WTC11 (cell line): ENCODE measurements around the gene DOHH. TPM values are rescaled to one million over a fixed set of nuclear protein-coding genes. Genes with fewer than 3 reads are reported as not detected.

Source experiments
- ATAC-seq: fragments of 200-7000 bp; cut with Tn5 transposase; 2 replicates; pipeline ENCODE4 v1.10.0; 2021; ENCODE audit warnings: mild to moderate bottlenecking, moderate library complexity
- CTCF ChIA-PET: fragments of 300-600 bp; sonication (Branson Sonifier 250); formaldehyde crosslinking; loops from one replicate; lab custom pipeline; 2021; ENCODE audit warnings: antibody characterized with exemption; lab: Charles Lee
- POLR2A ChIA-PET: fragments of 350-600 bp; sonication (Branson Sonifier 250); formaldehyde crosslinking; loops from one replicate; lab custom pipeline; 2021; ENCODE audit warnings: antibody characterized with exemption; lab: Charles Lee
- DNase-seq: peaks from one replicate; pipeline ENCODE4 v3.0.0; 2021; ENCODE audit warnings: low spot score
- H3K27ac Mint-ChIP-seq: 2 replicates; pipeline ENCODE4 v1.8.0; 2021; ENCODE audit warnings: mixed read lengths
- H3K27me3 Mint-ChIP-seq: 2 replicates; pipeline ENCODE4 v1.8.0; 2021; ENCODE audit warnings: low read depth, mild to moderate bottlenecking, moderate library complexity, mixed read lengths
- H3K36me3 Mint-ChIP-seq: 2 replicates; pipeline ENCODE4 v1.8.0; 2021; ENCODE audit warnings: mixed read lengths
- H3K4me1 Mint-ChIP-seq: 2 replicates; pipeline ENCODE4 v1.8.0; 2022; ENCODE audit warnings: mixed read lengths
- H3K4me3 Mint-ChIP-seq: 2 replicates; pipeline ENCODE4 v1.8.0; 2021; ENCODE audit warnings: mild to moderate bottlenecking, moderate library complexity, mixed read lengths
- H3K9me3 Mint-ChIP-seq: 2 replicates; pipeline ENCODE4 v1.8.0; 2021; ENCODE audit warnings: mixed read lengths
- FOXK1 ChIP-seq: sonication (generic); formaldehyde crosslinking; IDR thresholded peaks from 2 replicates; pipeline ENCODE4 v1.8.0; 2022; ENCODE audit warnings: mild to moderate bottlenecking, moderate library complexity, missing genetic modification reagents
- JUN ChIP-seq: sonication (generic); formaldehyde crosslinking; IDR thresholded peaks from 2 replicates; pipeline ENCODE4 v1.8.0; 2023; ENCODE audit warnings: mild to moderate bottlenecking, missing genetic modification reagents
- MYBL2 ChIP-seq: sonication (generic); formaldehyde crosslinking; IDR thresholded peaks from 2 replicates; pipeline ENCODE4 v1.8.1; 2023; ENCODE audit warnings: mild to moderate bottlenecking, moderate library complexity, missing genetic modification reagents
- NFATC4 ChIP-seq: fragments of 250-450 bp; sonication (Bioruptor Pico); IDR thresholded peaks from 2 replicates; pipeline ENCODE4 v1.9.0; 2021; ENCODE audit warnings: mild to moderate bottlenecking
- RELA ChIP-seq: sonication (generic); formaldehyde crosslinking; IDR thresholded peaks from 2 replicates; pipeline ENCODE4 v1.8.1; 2022; ENCODE audit warnings: missing genetic modification reagents, mild to moderate bottlenecking, borderline replicate concordance
- SMAD4 ChIP-seq: sonication (generic); formaldehyde crosslinking; IDR thresholded peaks from 2 replicates; pipeline ENCODE4 v1.8.0; 2022; ENCODE audit warnings: mild to moderate bottlenecking, missing genetic modification reagents
- SOX15 ChIP-seq: fragments of 250-450 bp; sonication (Bioruptor Pico); IDR thresholded peaks from 2 replicates; pipeline ENCODE4 v1.9.0; 2021; ENCODE audit warnings: mild to moderate bottlenecking
- TCF7 ChIP-seq: sonication (generic); formaldehyde crosslinking; IDR thresholded peaks from 2 replicates; pipeline ENCODE4 v1.8.0; 2022; ENCODE audit warnings: mild to moderate bottlenecking, low read depth, missing genetic modification reagents, moderate library complexity
- TEAD4 ChIP-seq: sonication (generic); formaldehyde crosslinking; IDR thresholded peaks from 2 replicates; pipeline ENCODE4 v1.8.0; 2022; ENCODE audit warnings: mild to moderate bottlenecking, missing genetic modification reagents
- ZNF317 ChIP-seq: sonication (generic); formaldehyde crosslinking; IDR thresholded peaks from 2 replicates; pipeline ENCODE4 v1.8.1; 2023; ENCODE audit warnings: low read depth, mild to moderate bottlenecking, moderate library complexity, missing genetic modification reagents, borderline replicate concordance
- ZNF416 ChIP-seq: fragments of 250-450 bp; sonication (Bioruptor Pico); IDR thresholded peaks from 2 replicates; pipeline ENCODE4 v1.9.0; 2021; ENCODE audit warnings: mild to moderate bottlenecking, inconsistent platforms
- total RNA-seq: library from RNA; stranded (reverse); gene quantifications from 3 replicates; pipeline ENCODE4 v1.2.3, GENCODE V29; 2021
- TF ChIP-seq, protein P1 (sequence below): sonication (generic); formaldehyde crosslinking; IDR thresholded peaks from 2 replicates; pipeline ENCODE4 v1.8.1; 2022; ENCODE audit warnings: low read depth, missing genetic modification reagents, borderline replicate concordance
- TF ChIP-seq, protein P2 (sequence below): sonication (generic); formaldehyde crosslinking; IDR thresholded peaks from 2 replicates; pipeline ENCODE4 v1.8.1; 2023; ENCODE audit warnings: mild to moderate bottlenecking, missing genetic modification reagents, borderline replicate concordance
- TF ChIP-seq, protein P3 (sequence below): fragments of 250-450 bp; sonication (Bioruptor Pico); IDR thresholded peaks from 2 replicates; pipeline ENCODE4 v1.9.0; 2021; ENCODE audit warnings: moderate library complexity, mild to moderate bottlenecking, inconsistent platforms, borderline replicate concordance

Gene DOHH
- total RNA-seq, 1 experiment from 2014 or later: 22.2 TPM

DNA sequence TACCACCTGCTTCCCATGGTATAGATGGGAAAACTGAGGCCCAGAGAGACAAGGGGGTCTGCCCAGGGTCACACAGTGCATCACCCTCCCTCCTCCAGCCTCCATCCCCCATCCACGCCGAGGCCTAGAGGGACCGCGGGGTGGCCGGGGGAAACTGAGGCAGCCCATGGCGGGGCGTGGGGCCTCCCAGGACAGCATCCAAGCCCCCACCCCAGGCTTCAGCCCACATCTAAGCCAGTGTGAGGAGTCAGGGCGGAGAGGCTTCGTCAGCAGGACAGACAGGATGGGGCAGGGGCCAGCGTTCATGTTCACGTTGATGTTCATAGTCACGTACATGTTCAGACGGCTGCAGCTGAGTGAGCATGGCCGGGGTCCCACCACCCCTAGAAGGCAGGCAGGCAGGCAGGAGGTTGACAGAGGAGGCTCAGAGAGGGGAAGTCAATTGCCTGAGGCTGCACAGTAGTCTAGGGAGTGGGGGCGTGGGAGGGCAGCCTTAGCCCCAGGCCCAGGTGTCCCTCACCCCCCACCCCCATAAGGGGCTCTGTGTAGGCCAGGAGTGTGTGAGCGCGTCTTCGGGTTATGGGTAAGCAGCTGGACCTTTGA, 43.4 kb downstream of the DOHH start:
- ChIA-PET CTCF (interaction anchor here (0.6 to 1.1 kb wide), 3 partner anchors 28 to 152 kb away, joined by 3 to 6 read pairs (median 5); no protein-coding TSS in a partner anchor), POLR2A (no interaction called here)
- Mint-ChIP-seq H3K36me3 (no peaks in the 10 kb centered on the region), H3K4me3 (no peak overlapping the region), H3K27me3 (peaks cover 32% of the 10 kb centered on the region), H3K27ac (no peak overlapping the region), H3K9me3 (no peaks in the 10 kb centered on the region), H3K4me1 (peaks cover 11% of the 10 kb centered on the region)
- no peak for DNase-seq
- no peak for ATAC-seq
- TF ChIP-seq SMAD4 (no peak), ZNF317 (no peak), TCF7 (CRISPR knock-in tag) (no peak), JUN (CRISPR knock-in tag) (no peak), RELA (CRISPR knock-in tag) (no peak), FOXK1 (CRISPR knock-in tag) (no peak), NFATC4 (CRISPR knock-in tag) (no peak)
- TF ChIP-seq, protein P1, sequence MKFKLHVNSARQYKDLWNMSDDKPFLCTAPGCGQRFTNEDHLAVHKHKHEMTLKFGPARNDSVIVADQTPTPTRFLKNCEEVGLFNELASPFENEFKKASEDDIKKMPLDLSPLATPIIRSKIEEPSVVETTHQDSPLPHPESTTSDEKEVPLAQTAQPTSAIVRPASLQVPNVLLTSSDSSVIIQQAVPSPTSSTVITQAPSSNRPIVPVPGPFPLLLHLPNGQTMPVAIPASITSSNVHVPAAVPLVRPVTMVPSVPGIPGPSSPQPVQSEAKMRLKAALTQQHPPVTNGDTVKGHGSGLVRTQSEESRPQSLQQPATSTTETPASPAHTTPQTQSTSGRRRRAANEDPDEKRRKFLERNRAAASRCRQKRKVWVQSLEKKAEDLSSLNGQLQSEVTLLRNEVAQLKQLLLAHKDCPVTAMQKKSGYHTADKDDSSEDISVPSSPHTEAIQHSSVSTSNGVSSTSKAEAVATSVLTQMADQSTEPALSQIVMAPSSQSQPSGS: no peak

DNA sequence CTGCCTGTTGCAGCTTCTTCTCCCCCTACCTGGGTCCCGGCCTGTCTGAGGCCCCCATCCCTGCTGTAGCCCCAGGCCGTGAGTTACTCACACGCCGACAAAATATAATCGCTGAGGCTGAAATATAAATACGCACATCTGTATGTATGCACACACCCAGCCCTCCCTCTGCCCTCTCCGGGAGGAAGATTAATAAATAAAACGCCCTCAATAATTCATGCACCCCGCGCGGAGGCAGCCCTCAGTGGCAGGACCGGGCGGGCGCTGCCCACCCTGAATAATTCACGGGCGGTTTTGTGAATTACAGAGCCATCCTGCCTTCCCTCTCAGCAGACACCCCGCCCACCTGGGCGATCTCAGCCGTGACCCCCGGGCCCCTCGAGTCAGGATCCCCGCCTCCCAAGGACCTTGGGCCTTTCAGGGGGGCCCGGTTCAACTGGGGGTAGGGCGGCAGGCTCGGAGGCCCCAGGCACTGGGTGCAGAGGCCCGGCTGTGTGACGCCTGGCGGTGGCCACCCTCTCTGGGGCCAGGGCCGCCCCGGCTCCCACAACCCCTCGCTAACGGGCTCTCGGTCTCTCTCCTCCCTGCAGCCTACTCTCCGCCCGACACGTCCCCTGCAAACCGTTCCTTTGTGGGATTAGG, 44.4 kb downstream of the DOHH start:
- ATAC-seq (no peak), DNase-seq (no peak)
- Mint-ChIP-seq H3K36me3 (no peaks in the 10 kb centered on the region), H3K27ac (no peak overlapping the region), H3K9me3 (no peaks in the 10 kb centered on the region), H3K4me1 (peaks cover 11% of the 10 kb centered on the region), H3K27me3 (peaks cover 22% of the 10 kb centered on the region), H3K4me3 (no peak overlapping the region)
- no peak for TF ChIP-seq TEAD4 (CRISPR knock-in tag)
- TF ChIP-seq, protein P2, sequence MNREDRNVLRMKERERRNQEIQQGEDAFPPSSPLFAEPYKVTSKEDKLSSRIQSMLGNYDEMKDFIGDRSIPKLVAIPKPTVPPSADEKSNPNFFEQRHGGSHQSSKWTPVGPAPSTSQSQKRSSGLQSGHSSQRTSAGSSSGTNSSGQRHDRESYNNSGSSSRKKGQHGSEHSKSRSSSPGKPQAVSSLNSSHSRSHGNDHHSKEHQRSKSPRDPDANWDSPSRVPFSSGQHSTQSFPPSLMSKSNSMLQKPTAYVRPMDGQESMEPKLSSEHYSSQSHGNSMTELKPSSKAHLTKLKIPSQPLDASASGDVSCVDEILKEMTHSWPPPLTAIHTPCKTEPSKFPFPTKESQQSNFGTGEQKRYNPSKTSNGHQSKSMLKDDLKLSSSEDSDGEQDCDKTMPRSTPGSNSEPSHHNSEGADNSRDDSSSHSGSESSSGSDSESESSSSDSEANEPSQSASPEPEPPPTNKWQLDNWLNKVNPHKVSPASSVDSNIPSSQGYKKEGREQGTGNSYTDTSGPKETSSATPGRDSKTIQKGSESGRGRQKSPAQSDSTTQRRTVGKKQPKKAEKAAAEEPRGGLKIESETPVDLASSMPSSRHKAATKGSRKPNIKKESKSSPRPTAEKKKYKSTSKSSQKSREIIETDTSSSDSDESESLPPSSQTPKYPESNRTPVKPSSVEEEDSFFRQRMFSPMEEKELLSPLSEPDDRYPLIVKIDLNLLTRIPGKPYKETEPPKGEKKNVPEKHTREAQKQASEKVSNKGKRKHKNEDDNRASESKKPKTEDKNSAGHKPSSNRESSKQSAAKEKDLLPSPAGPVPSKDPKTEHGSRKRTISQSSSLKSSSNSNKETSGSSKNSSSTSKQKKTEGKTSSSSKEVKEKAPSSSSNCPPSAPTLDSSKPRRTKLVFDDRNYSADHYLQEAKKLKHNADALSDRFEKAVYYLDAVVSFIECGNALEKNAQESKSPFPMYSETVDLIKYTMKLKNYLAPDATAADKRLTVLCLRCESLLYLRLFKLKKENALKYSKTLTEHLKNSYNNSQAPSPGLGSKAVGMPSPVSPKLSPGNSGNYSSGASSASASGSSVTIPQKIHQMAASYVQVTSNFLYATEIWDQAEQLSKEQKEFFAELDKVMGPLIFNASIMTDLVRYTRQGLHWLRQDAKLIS (CRISPR knock-in tag): no peak
- no peak for TF ChIP-seq MYBL2 (CRISPR knock-in tag)
- no peak for TF ChIP-seq ZNF416 (CRISPR knock-in tag)
- POLR2A ChIA-PET: no interaction called here
- CTCF ChIA-PET: no interaction called here

DNA sequence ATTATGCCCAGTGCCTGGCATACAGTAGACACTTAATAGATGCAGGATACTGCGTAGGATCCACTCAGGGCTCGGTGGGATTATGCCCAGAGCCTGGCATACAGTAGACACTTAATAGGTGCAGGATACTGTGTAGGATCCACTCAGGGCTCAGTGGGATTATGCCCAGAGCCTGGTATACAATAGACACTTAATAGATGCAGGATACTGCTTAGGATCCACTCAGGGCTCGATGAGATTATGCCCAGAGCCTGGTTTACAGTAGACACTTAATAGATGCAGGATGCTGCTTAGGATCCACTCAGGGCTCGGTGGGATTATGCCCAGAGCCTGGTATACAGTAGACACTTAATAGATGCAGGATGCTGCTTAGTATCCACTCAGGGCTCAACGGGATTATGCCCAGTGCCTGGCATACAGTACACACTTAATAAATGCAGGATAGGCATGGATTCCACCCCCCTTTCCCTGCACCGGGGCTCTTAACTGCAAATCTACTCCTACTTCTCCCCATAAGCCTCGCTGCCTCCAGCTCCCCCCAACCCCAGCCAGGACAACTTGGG, 45.0 kb downstream of the DOHH start:
- POLR2A ChIA-PET: no interaction called here
- Mint-ChIP-seq H3K4me3 (no peak overlapping the region), H3K4me1 (peaks cover 11% of the 10 kb centered on the region), H3K9me3 (no peaks in the 10 kb centered on the region), H3K27me3 (peaks cover 16% of the 10 kb centered on the region), H3K36me3 (no peaks in the 10 kb centered on the region), H3K27ac (no peak overlapping the region)
- CTCF ChIA-PET: no interaction called here
- no peak for DNase-seq
- ATAC-seq: no peak
- no peak for TF ChIP-seq SOX15 (CRISPR knock-in tag)
- TF ChIP-seq, protein P3, sequence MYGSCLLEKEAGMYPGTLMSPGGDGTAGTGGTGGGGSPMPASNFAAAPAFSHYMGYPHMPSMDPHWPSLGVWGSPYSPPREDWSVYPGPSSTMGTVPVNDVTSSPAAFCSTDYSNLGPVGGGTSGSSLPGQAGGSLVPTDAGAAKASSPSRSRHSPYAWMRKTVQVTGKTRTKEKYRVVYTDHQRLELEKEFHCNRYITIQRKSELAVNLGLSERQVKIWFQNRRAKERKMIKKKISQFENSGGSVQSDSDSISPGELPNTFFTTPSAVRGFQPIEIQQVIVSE (CRISPR knock-in tag): no peak
